Lower leg skin (tissue), 4 donors: ENCODE measurements around the gene MUC2. TPM values are rescaled to one million over a fixed set of nuclear protein-coding genes. Genes with fewer than 3 reads are reported as not detected.

Experiments used
- DNase-seq, 2 donors: peaks; one replicate each; pipeline ENCODE4 v3.0.0-alpha.2; 2019; ENCODE audit warnings: low spot score in 2 of 2
- H3K4me3 ChIP-seq: fragments of 200-600 bp; sonication (generic); 2 replicates; pipeline ENCODE4 v1.5.1; 2017; ENCODE audit warnings: mild to moderate bottlenecking, low read depth; ENCODE audit not compliant: poor library complexity, severe bottlenecking
- POLR2A ChIP-seq, 2 donors: fragments of 450-650 bp; IDR thresholded peaks; one replicate each; pipeline ENCODE4 v1.6.1; 2016 to 2017; ENCODE audit warnings: antibody characterized with exemption in 2 of 2, mild to moderate bottlenecking in 1 of 2, moderate library complexity in 1 of 2
- WGBS, 2 donors: methylation state at CpG; one replicate each; pipeline ENCODE4 v1.1.5; 2018; 5-methylcytosine and 5-hydroxymethylcytosine counted together
- intact Hi-C: fragments of 100-400 bp; cut with DNase I; formaldehyde crosslinking; loops from one replicate; pipeline ENCODE4 v1.15.0; 2023; ENCODE audit warnings: low total_unique reads
- total RNA-seq, 4 donors: library from RNA; depleted of rRNA; stranded (reverse); fragments of >200 nt; gene quantifications; one replicate each; pipeline ENCODE4 v1.1.0, GENCODE V29; 2016
- TF ChIP-seq, protein P1 (sequence below), 3 donors: fragments of 450-650 bp; IDR thresholded peaks; one replicate each; pipeline ENCODE4 v1.5.1; 2016; ENCODE audit warnings: antibody characterized with exemption in 3 of 3, mild to moderate bottlenecking in 3 of 3, moderate library complexity in 2 of 3

Gene MUC2
- total RNA-seq, 4 donors from 2014 or later, result 0.02 TPM; not detected in 3

DNA sequence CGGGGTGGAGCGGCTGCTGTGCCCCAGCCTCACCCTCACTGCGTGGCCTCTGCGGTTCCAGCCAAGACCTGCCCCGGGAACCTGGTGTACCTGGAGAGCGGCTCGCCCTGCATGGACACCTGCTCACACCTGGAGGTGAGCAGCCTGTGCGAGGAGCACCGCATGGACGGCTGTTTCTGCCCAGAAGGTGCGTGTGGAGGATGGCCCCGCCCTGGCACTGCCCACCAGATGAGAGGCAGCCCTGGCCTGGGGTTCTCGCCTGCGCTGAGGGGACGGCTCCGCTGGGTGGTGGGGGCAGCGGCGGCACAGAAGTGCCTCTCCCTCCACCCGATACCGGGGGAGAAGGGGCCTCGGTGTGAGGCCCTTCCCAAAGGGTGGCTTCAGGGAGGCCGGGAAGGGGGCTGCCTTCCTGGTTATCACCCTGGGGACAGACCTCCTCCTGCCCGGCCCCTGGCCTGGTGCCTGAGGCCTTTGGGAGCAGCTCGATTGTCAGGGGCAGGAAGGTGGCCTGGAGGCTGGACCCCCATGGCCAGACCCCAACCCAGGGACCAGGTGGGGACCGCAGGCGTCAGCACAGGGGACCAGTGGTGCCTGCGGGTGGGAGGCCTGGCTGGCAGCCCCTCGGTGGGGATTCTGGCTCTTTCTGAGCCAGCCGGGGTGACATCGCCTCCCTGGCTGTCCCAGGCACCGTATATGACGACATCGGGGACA, 7.1 kb downstream of the MUC2 start:
- no peak overlapping the region for H3K4me3 ChIP-seq
- 50 to 68% methylated on average over 15 to 21 of the region's 33 CpGs for WGBS, 2 donors

DNA sequence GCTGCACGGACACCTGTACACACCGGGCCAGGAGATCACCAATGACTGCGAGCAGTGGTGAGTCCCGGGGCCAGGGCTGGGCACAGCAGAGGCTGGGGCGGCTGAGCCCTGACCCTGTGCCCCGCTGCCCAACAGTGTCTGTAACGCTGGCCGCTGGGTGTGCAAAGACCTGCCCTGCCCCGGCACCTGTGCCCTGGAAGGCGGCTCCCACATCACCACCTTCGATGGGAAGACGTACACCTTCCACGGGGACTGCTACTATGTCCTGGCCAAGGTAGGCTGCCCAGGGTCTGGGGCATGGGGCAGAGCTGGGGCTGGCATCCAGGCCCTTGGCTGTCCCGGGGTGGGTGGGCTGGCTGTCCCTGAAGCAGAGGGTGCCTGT, 7.7 kb downstream of the MUC2 start:
- WGBS, 2 donors, result 85% methylated on average over 14 of the region's 14 CpGs; no CpG with 5 or more reads in 1 of the 2 donors
- H3K4me3 ChIP-seq, result no peak overlapping the region
- intact Hi-C loops, result no loop called here
- TF ChIP-seq, protein P1, sequence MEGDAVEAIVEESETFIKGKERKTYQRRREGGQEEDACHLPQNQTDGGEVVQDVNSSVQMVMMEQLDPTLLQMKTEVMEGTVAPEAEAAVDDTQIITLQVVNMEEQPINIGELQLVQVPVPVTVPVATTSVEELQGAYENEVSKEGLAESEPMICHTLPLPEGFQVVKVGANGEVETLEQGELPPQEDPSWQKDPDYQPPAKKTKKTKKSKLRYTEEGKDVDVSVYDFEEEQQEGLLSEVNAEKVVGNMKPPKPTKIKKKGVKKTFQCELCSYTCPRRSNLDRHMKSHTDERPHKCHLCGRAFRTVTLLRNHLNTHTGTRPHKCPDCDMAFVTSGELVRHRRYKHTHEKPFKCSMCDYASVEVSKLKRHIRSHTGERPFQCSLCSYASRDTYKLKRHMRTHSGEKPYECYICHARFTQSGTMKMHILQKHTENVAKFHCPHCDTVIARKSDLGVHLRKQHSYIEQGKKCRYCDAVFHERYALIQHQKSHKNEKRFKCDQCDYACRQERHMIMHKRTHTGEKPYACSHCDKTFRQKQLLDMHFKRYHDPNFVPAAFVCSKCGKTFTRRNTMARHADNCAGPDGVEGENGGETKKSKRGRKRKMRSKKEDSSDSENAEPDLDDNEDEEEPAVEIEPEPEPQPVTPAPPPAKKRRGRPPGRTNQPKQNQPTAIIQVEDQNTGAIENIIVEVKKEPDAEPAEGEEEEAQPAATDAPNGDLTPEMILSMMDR (IDR thresholded peaks at IDR 0.05), result no peak
- TF ChIP-seq POLR2A (IDR thresholded peaks at IDR 0.05), result no peak
- DNase-seq, result no peak

More for the DNA sequence above, 7.1 kb downstream of the MUC2 start:
- TF ChIP-seq, protein P1 (IDR thresholded peaks at IDR 0.05), result no peak
- no peak for TF ChIP-seq POLR2A (IDR thresholded peaks at IDR 0.05)
- intact Hi-C loops, result no loop called here
- DNase-seq, result no peak

DNA sequence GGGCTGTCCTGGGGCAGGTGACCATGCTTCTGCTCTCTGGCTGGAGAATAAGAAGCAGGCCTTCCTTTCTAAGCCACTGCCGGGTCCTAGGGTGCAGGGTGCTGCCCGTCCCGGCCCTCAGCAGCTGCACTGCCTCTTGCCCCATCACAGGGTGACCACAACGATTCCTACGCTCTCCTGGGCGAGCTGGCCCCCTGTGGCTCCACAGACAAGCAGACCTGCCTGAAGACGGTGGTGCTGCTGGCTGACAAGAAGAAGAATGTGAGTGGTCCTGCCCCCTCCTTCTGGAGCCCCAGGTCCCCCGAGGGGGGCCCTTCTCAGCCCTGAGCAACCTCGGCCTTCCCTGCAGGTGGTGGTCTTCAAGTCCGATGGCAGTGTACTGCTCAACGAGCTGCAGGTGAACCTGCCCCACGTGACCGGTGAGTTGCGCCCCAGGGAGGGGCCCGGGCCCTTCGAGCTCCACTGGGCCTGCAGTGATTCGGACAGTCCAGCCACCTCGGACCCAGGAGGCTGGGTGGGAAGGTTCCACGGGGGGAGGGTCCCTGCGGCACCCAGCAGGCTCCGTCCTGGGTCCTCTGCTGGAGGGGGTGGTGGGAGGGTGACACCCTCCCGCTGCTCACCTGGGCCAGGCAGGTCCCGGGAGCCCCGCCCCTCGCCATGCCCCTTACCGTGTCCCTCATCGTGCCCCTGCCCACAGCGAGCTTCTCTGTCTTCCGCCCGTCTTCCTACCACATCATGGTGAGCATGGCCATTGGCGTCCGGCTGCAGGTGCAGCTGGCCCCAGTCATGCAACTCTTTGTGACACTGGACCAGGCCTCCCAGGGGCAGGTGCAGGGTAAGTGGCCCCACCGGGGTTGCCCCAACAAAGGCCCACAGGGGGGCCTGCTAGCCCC, 8.3 kb downstream of the MUC2 start:
- intact Hi-C loops, result no loop called here
- no peak for DNase-seq
- 81 to 83% methylated on average over 20 to 28 of the region's 33 CpGs for WGBS, 2 donors
- no peak for TF ChIP-seq POLR2A (IDR thresholded peaks at IDR 0.05)
- TF ChIP-seq, protein P1 (IDR thresholded peaks at IDR 0.05), result no peak
- no peak overlapping the region for H3K4me3 ChIP-seq

DNA sequence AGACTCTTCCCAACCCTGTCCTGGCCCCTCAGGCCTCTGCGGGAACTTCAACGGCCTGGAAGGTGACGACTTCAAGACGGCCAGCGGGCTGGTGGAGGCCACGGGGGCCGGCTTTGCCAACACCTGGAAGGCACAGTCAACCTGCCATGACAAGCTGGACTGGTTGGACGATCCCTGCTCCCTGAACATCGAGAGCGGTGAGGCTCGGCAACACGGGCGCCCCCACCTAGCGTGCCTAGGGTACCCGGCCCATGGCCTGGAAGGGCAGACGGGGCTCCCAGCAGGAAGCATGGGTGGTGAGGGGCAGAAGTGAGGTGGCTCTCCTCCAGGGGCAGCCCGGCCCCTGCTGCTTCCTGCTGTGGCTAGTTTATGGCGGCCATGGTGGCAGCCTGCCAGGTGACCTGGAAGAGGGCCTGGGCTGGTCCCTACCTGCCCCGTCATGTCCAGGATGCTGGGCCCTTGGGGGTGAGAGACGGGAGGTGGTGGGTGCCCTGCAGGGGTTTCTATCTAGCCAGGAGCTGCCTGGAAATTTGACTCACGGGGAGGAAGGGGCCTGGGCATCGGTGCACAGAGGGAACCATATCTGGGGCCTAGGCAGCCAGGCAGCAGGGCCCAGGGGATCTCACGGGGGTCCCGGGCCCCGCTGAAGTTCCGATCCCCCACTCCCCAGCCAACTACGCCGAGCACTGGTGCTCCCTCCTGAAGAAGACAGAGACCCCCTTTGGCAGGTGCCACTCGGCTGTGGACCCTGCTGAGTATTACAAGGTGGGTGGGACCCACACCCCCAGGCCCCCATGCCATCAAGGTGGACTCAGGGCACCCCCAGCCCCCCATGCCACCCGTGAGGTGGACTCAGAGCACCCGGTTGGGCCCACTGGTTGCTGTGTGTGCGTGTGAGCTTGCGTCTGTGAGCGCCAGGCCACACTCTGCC, 9.2 kb downstream of the MUC2 start:
- H3K4me3 ChIP-seq, result no peak overlapping the region
- WGBS, 2 donors, result 57 to 58% methylated on average over 16 to 23 of the region's 34 CpGs
- intact Hi-C loops, result no loop called here
- no peak for DNase-seq
- no peak for TF ChIP-seq POLR2A (IDR thresholded peaks at IDR 0.05)
- TF ChIP-seq, protein P1 (IDR thresholded peaks at IDR 0.05), result no peak
